Stimulated activated CD8-positive, alpha-beta memory T cell treated with anti-CD3 and anti-CD28 coated beads, Interleukin-7, amount 100 ng/mL, for 4 hours (primary cell): ENCODE results near the gene TTC9C.
"Not testable (repeated sequence)": the region's sequence is repeated elsewhere in the genome, so short reads cannot be mapped to it uniquely, and the experiment has no call there.

Experiments used
- DNase-seq, 2 donors: peaks; one replicate each; pipeline ENCODE4 v3.0.0-alpha.2; 2020; ENCODE audit warnings: low read depth in 2 of 2

The TTC9C gene

DNA sequence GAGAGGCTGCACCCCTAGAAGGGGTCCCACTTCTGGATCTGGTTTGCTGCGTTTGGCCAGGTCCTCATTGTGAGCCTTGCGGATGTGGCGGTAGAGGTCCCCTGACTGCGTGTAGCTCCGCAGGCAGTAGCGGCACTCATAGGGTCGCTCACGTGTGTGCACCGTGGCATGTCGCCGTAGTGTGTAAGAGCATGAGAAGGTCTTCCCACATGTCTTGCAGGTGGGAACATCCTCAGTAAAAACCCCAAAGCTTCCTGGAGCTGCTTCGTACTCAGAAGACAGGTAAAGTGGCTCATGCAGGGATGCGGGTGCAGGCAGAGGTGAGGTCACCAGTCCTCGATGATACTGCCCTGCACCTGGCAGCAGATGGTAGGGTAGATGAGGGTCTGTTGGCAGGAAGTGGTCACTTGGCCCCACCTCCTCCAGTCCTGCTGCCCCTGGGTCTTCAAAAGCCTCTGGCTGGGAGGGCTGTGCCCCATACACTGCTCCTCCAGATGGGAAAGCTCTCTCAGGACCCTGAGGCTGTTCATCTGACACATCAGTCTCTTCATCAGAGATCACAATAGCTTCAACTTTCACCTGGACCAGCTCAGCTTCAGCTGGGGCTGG, 24.0 kb downstream of the TTC9C start:
- no peak for DNase-seq

DNA sequence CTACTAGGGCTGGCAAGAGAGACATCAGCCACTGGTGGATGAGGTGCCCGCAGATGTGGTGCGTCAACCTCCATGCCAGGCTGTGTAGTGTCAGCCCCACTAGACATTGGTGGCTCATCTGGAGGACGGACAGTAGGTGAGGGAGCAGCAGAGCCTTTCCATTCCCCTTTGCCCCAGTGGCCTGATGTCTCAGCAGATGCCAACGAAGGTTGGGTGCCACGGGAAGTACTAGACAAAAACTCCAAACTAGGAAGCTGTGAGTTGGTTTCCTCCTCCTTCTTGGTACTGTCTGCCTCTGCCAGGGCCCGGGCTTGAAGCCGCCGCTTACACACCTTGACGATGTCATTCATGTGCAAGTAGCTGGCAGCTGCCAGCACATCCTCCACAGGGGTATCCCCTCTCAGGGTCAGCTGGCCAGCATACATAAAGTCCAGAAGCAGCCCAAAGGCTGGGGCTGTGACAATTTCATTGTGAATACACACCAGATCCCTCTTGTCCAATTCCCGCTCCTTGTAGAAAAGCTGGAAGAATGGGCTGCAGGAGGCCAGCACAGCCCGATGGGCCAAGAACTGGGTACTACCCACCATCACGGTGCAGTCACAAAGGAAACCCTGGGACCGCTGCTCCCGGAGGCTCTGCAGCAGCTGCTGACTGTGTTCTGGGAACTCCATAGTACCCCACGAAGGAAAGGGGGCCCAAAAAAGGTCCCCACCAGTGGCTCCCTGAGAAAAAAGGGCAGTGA, 24.9 kb downstream of the TTC9C start:
- no peak for DNase-seq

DNA sequence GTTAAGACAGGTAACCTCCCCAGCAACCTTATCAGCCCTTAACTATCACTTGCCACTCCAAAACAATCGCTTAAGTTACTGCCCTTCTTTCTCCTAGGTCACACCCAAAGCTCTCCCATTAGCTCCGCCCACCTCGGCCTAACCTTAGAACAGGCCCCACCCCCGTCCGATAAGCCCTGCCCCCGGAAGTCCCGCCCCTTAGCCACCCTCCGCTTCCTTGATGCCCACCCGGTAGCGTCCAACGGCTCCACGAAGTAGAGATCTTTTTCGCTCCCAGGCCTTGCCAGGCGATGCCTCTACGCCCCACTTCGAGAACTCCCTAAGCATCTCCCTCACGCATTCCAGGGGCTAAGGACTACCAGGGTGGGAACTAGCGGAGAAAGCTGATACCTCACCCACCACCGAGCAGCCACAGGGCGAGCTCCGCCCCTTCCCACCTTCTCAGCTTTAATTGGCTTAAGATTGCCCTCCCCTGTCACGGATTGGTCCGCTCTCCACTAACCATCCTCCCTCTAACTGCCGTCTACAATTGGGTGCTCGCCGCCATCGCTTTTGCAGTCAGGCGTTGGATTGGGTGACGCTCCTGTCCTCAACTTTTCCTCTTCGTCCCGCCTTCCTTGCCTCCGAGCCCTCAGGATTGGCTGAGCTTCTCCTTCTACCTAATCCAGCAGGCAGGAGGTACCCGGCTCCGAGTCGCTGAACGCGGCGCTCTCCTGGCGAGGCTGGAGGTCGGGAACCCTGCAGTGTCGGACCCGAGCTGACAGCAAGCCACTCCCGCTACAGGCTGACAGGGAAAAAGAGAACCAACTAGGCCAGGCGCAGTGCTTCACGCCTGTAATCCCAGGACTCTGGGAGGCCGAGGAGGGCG, 25.7 kb downstream of the TTC9C start, which contains the start of gene ZBTB3:
Gene ZBTB3, minus strand, starts transcription at position 425 of the 868 bp plus-strand sequence. CDS start 496 bp downstream, outside the sequence.
- DNase-seq, result peak; percentile 94 to 96

DNA sequence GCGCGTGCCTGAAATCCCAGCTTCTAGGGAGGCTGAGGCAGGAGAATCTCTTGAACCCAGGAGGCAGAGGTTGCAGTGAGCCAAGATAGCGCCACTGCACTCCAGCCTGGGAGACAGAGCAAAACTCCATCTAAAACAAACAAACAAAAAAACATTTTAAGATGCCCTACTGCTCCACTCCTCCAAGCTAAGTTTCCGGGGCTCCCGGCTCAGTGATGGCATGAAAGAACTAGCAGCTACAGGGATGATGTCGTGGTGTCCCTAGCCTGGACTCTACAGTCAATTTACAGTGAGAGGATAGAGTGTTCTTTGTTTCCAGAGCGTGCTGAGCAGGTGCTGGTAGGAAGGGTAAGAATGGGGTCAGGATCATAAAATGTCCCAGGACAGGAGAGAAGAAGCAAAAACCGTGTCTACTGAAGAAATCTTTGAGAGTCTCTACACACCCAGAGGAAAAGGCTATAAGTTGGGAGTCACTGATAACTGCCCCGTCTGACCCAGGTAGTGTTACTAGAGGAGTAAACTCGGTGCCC, 26.9 kb downstream of the TTC9C start:
- DNase-seq, result no peak

DNA sequence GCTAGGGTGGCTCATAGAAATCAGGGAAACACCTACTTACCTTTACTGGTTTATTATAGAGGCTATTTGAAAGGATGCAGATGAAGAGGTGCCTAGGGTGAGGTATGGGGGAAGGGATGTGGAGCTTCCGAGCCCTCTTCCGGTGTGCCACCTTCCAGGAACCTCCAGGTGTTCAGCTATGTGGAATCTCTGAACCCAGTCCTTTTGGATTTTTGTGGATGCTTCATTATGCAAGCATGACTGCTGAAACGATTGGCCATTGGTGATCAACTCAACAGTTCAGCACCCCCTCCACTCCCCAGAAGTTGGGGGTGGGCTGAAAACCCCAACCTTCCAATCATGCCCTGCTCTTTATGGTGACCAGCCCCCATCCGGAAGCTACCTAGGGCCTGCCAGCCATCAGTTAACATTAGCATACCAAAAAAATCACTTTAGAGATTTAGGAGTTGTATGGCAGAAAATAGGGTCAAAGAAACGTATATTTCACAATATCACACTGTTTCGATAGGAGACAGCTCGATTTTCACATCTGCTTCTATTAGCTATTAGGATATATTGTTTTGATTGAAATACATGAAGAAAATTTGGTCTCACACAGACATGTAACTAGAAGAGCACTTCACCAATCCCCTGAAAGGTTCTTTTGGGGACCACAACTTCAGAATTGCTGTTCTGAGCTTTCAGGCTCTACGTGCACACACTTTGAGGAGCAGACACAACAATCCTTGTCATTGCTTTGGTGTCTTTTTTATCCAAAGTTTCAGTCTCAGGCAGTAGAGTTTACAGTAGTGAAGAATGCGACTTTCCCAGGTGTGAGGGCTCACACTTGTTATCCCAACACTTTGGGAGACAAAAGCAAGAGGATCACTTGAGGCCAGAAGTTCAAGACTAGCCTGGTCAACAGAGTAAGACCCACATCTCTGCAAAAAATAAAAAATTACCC, 29.8 kb downstream of the TTC9C start:
- no peak for DNase-seq

DNA sequence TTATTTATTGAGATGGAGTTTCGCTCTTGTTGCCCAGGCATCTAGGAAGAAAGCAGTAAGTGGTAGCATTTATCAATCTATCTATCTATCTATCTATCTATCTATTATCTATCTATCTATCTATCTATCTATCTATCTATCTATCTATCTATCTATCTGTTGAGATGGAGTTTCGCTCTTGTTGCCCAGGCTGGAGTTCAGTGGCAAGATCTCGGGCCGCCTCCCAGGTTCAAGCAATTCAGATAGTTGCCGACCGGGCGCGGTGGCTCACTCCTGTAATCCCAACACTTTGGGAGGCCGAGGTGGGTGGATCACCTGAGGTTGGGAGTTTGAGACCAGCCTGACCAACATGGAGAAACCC, 32.6 kb downstream of the TTC9C start:
- not testable (repeated sequence) for DNase-seq

DNA sequence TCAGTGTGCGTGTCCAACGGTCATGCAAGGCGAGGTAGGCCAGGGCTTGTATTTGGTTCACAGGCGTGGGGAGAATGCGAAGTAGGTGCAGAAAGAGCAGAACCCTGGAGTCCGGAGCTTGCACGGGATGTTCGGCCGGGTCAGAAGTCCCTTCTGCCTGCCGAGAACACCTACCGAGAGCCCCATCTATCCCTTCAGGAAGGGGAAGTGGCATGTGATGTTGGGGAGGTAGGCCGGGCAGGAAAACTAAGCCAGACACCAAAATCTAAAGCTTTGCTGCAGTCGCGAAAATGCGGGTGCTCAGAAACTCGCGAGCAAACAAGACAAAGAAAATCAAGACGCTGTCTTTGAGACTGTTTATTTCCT, 42.5 kb downstream of the TTC9C start:
- DNase-seq, result no peak

DNA sequence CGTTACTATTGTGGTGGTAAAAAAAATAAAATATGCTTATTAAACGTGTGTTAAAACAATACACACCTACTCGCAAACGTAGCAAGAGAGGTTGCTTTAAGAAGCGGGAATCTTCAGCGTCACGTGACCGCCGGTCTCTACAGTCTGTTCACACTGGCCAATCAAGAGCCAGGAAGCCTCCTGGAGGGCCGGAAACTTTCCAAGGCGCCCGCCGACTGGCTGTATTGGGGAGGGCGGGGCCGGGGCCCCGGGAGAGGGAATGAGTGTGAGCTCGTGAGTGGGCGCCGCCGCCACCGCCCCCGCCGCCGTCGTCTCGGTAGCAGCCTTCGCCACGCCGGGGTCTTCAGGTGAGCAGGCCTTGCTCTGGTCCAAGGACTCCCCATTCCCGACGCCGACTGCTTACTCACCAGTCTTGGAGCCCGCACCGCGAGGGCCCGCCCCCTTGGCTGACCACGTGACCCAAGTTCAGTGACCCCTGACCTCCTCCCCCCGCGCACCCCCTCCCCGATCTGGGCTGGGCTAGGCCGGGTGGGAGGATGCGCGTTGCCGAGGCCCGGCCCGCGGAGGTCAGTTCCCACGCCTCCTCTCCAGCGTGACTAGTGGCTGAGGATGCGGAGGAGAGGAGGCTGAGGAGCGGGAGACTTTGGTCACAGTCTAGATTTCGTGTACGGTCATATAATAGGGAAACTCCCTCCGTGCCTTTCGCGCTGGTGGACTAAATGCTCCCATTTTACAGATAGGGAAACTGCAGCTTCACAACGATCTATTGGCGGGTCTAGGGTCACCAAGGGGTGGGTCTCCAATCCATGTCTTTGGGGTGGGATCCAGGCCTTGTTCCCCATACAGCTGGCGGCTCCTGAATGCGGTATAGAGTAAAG, 43.1 kb downstream of the TTC9C start, which contains the start of gene TAF6L:
Gene TAF6L, plus strand, starts transcription at position 253 of the 878 bp plus-strand sequence. CDS start 4,388 bp downstream, outside the sequence.
- DNase-seq, result peak; percentile 85 to 88

DNA sequence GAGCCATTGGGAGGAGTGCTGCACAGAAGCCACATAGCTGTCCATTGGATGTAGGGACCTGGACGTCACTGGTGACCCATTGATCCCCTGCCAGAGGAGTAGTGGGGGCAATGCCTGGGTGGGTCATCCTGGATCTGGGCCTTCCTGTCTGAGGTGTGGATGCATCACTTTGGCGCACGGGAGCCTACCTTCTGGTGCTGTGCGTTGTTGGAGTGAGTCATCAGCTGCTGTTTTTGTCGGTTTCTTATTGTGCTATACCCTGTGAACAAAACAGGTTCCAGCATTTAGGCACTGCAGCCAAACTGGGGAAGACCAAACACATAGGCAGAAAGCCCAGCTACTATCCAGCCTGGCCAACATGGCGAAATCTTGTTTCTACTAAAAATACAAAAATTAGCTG, 46.1 kb downstream of the TTC9C start:
- DNase-seq, result no peak

DNA sequence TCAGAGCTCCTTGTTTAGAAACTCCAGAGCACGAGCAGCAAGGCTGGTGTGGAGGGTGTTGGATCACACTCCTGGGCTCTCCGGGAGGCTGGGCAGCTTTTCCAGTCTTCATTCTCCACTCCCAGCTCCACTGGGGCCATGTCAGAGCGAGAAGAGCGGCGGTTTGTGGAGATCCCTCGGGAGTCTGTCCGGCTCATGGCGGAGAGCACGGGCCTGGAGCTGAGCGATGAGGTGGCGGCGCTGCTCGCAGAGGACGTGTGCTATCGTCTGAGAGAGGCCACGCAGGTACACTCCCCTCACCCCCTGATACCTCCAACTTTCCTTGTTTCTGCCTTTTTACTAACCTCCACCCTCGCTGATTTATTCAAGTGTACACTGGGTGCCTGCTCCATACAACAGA, 47.4 kb downstream of the TTC9C start:
- DNase-seq, result no peak

DNA sequence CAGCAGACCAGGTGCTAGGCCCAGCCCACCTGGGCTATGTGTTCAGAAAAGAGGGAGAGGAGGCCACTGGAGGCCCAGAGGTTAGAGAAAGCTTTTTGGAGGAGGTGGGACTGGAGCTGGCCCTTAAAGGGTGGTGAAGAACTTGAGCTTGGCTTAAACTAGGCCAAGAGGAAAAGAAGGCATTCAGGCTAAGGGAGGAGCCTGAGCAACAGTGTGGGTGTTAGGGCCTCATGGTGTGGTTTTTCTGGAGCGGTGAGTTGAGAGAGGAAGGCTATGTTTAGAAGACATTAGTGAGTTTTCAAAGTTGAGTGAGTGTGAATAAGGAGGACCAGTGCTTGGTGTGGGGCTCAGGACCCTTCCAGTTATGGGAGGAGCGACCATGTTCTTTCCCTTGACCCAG, 49.1 kb downstream of the TTC9C start:
- no peak for DNase-seq

DNA sequence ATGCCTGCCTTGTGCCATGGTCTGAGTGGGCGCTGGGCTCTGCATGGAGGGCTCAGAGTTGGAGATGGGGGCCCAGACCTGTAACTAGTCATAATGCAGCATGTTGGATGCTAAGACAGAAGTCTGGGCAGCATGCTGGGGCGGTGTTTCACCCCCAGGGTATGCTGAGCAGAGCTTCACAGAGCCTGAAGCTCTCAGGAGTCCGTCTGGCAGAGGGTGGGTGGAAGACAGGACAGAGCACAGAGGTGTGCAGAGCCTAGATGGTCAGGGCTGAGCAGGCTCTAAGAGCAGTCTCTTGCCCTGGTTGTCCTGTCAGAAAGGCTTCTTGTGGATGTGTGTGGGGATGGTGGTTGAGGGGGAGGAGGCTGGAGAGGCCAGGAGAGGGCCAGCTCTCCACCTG, 50.2 kb downstream of the TTC9C start:
- DNase-seq, result no peak

DNA sequence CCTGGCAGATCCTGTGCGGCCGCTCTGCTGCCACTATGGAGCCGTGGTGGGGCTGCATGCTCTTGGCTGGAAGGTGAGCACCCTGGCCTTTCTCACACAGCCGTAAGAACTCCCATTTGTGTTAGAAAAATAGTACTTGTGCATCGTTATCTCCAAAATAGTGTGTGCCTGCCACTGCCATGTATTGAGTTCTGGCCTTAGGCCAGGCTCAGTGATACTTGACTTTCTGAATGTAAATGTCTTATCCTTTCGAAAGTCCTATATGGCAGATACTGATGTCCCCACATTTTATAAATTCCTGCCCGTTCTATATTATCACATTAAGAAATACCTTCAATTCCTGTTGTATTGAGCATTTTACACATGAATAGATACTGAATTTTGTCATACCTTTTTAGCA, 54.5 kb downstream of the TTC9C start:
- no peak for DNase-seq

DNA sequence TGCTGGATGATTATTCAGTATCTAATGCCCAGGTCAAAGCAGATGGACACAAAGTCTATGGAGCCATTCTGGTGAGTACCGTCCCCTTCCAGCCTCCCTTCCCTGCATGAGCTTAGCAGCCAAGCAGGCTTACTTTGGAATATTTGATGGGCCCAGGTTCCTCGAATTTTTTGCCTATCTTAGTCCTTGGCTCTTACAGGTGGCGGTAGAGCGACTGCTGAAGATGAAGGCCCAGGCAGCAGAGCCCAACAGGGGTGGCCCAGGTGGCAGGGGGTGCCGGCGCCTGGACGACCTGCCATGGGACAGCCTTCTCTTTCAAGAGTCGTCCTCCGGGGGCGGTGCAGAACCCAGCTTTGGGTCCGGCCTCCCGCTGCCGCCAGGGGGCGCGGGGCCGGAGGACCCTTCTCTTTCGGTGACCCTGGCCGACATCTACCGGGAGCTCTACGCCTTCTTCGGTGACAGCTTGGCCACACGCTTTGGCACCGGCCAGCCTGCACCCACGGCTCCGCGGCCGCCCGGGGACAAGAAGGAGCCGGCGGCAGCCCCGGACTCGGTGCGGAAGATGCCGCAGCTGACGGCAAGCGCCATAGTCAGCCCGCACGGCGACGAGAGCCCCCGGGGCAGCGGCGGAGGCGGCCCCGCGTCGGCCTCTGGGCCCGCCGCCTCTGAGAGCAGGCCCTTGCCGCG, 58.2 kb downstream of the TTC9C start:
- peak; percentile 69 to 76 for DNase-seq

DNA sequence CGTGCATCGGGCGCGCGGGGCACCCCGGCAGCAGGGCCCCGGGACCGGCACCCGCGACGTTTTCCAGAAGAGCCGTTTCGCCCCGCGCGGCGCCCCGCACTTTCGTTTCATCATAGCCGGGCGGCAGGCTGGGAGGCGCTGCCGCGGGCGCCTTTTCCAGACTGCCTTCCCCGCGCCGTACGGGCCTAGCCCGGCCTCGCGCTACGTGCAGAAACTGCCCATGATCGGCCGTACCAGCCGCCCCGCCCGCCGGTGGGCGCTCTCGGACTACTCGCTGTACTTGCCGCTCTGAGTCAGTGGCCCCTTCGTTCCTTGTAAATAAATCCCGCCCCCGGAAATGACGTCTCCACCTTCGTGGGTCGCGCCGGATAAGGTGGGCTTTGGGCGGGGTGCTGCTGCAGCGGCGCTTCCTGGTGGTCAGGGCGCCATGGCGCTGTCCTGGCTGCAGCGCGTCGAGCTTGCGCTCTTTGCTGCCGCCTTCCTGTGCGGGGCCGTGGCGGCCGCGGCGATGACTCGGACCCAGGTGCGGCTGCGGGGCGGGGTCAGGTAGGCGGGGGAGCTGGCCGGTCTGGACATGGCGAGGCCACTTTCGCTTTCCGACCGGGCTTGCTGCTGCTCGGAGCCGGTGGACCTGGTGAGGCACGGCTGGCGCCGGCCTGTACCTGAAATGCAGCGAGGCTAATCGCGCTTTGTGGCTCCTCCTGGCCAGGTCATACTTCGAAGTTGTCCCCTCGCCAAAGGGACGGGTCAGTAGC, 58.9 kb downstream of the TTC9C start, which contains the start of gene TMEM179B:
Gene TMEM179B, plus strand, starts transcription at position 398 of the 755 bp plus-strand sequence. Its CDS starts 30 bp downstream, at position 428.
- peak; percentile 97 to 98 for DNase-seq
